Large intestine (tissue), 3 donors: ENCODE results near the gene KRT14. TPM values are rescaled to one million over a fixed set of nuclear protein-coding genes. Genes with fewer than 3 reads are reported as not detected.
"Not testable (repeated sequence)": the region's sequence is repeated elsewhere in the genome, so short reads cannot be mapped to it uniquely, and the experiment has no call there.

Source experiments
- DNase-seq, 2 donors: peaks; one replicate each; pipeline versions ENCODE4 v3.0.0 to v3.0.0-alpha.2; 2013
- H3K27ac ChIP-seq: one replicate; pipeline ENCODE4 v1.5.1; 2013; ENCODE audit warnings: low read length
- H3K27me3 ChIP-seq: 2 replicates; pipeline ENCODE4 v1.6.1; 2013; ENCODE audit warnings: low read length; ENCODE audit not compliant: control insufficient read depth, insufficient read depth
- H3K36me3 ChIP-seq: 2 replicates; pipeline ENCODE4 v1.6.1; 2013; ENCODE audit warnings: low read length; ENCODE audit not compliant: control insufficient read depth, insufficient read depth
- H3K4me1 ChIP-seq: one replicate; pipeline ENCODE4 v1.6.1; 2013; ENCODE audit warnings: low read length; ENCODE audit not compliant: control insufficient read depth, insufficient read depth
- H3K4me3 ChIP-seq: one replicate; pipeline ENCODE4 v1.5.1; 2013; ENCODE audit warnings: low read length
- H3K9me3 ChIP-seq: one replicate; pipeline ENCODE4 v1.6.1; 2013; ENCODE audit warnings: mild to moderate bottlenecking, low read depth, low read length, moderate library complexity; ENCODE audit not compliant: control insufficient read depth
- WGBS: methylation state at CpG from one replicate; pipeline ENCODE4 v1.1.5; 2013; ENCODE audit warnings: low lambda C conversion rate; ENCODE audit not compliant: insufficient coverage; 5-methylcytosine and 5-hydroxymethylcytosine counted together
- polyA plus RNA-seq: library from polyadenylated mRNA; unstranded; fragments of 120-200 nt; gene quantifications from one replicate; pipeline ENCODE4 v1.2.1, GENCODE V29; 2013

Gene KRT14
- polyA plus RNA-seq, 1 donor: 0.07 TPM

DNA sequence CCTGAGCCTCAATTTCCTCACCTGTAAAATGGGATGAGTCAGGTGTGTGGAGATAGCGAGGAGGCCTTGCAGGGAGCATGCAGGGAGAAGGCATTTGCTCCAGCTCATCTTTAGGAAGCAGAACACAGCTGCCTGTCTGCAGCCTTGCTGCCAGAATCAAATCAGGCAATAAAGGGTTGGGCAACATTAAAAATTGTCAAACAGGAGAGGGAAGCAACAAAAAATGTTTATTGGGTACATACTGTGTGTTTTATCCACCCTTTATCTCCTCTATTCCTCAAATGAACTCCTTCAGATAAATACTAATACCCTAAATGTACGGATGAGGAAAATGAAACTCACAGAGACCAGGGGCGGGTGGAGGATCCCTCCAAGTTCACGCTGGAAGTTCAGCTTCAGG, 13.6 kb upstream of the KRT14 start:
- no CpG with 5 or more reads among the region's 4 CpGs for WGBS
- Histone ChIP-seq H3K27me3 (peaks cover 6% of the 10 kb centered on the region), H3K4me1 (no peaks in the 10 kb centered on the region), H3K4me3 (no peak overlapping the region), H3K36me3 (no peaks in the 10 kb centered on the region), H3K9me3 (no peaks in the 10 kb centered on the region), H3K27ac (no peak overlapping the region)
- no peak for DNase-seq

GRCh38 chr17:41599680-41600079, 13.0 kb upstream of the KRT14 start:
- Histone ChIP-seq H3K4me1 (no peaks in the 10 kb centered on the region), H3K36me3 (no peaks in the 10 kb centered on the region), H3K4me3 (no peak overlapping the region), H3K9me3 (no peaks in the 10 kb centered on the region), H3K27ac (no peak overlapping the region), H3K27me3 (peaks cover 11% of the 10 kb centered on the region)
- no peak for DNase-seq
- no CpG with 5 or more reads among the region's 1 CpG for WGBS

- no peak for DNase-seq
- WGBS: no CpG with 5 or more reads among the region's 8 CpGs
- no peaks in the 10 kb centered on the region for H3K4me1 ChIP-seq
- H3K4me3 ChIP-seq: no peak overlapping the region
- H3K9me3 ChIP-seq: no peaks in the 10 kb centered on the region
- no peak overlapping the region for H3K27ac ChIP-seq
- peaks cover 15% of the 10 kb centered on the region for H3K27me3 ChIP-seq
- no peaks in the 10 kb centered on the region for H3K36me3 ChIP-seq
These were observed 8.9 kb upstream of the KRT14 start for GRCh38 chr17:41595585-41595984.

GRCh38 chr17:41594363-41594915, 7.7 kb upstream of the KRT14 start:
- Histone ChIP-seq H3K4me3 (no peak overlapping the region), H3K9me3 (no peaks in the 10 kb centered on the region), H3K4me1 (no peaks in the 10 kb centered on the region), H3K36me3 (no peaks in the 10 kb centered on the region), H3K27me3 (peaks cover 19% of the 10 kb centered on the region), H3K27ac (no peak overlapping the region)
- DNase-seq: no peak
- WGBS: 79% methylated on average over 3 of the region's 3 CpGs

GRCh38 chr17:41593306-41593981, 6.7 kb upstream of the KRT14 start:
- WGBS: no CpG with 5 or more reads among the region's 8 CpGs
- Histone ChIP-seq H3K27ac (no peak overlapping the region), H3K36me3 (no peaks in the 10 kb centered on the region), H3K4me1 (no peaks in the 10 kb centered on the region), H3K4me3 (no peak overlapping the region), H3K9me3 (no peaks in the 10 kb centered on the region), H3K27me3 (peaks cover 19% of the 10 kb centered on the region)
- no peak for DNase-seq

- DNase-seq: no peak
- WGBS: no CpG with 5 or more reads among the region's 12 CpGs
- H3K27me3 ChIP-seq: peaks cover 19% of the 10 kb centered on the region
- no peaks in the 10 kb centered on the region for H3K4me1 ChIP-seq
- H3K4me3 ChIP-seq: no peak overlapping the region
- no peak overlapping the region for H3K27ac ChIP-seq
- H3K9me3 ChIP-seq: no peaks in the 10 kb centered on the region
- H3K36me3 ChIP-seq: no peaks in the 10 kb centered on the region
These were observed 6.1 kb upstream of the KRT14 start for GRCh38 chr17:41592601-41593305.

DNA sequence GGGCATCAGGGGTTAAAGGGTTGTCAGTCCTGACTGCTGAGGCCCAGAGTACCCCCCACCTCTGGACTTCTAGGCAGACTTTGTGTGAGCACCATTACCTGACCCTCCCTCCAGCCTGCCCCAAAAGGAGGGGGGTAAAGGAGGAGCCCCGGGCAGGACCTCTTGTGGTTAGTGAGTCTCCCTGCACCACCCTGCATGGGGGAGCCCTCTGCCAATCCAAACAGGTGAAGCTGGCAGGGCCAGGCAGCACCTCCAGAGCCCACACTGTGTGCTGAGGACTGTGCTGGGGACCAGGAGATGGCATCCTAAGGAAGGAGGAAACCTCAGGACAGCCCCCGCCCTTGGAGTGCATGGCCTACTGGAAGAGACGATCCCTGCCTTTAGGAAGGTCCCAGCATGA, 2.6 kb upstream of the KRT14 start:
- no CpG with 5 or more reads among the region's 3 CpGs for WGBS
- H3K4me1 ChIP-seq: no peaks in the 10 kb centered on the region
- H3K4me3 ChIP-seq: no peak overlapping the region
- peaks cover 9% of the 10 kb centered on the region for H3K27me3 ChIP-seq
- no peak overlapping the region for H3K27ac ChIP-seq
- no peaks in the 10 kb centered on the region for H3K36me3 ChIP-seq
- no peak for DNase-seq
- H3K9me3 ChIP-seq: no peaks in the 10 kb centered on the region

- H3K27ac ChIP-seq: no peak overlapping the region
- no peaks in the 10 kb centered on the region for H3K36me3 ChIP-seq
- no peaks in the 10 kb centered on the region for H3K4me1 ChIP-seq
- no peak overlapping the region for H3K4me3 ChIP-seq
- H3K27me3 ChIP-seq: peaks cover 7% of the 10 kb centered on the region
- DNase-seq: no peak
- H3K9me3 ChIP-seq: no peaks in the 10 kb centered on the region
- WGBS: no CpG with 5 or more reads among the region's 8 CpGs
These were observed 1.6 kb upstream of the KRT14 start for GRCh38 chr17:41588126-41588810.

DNA sequence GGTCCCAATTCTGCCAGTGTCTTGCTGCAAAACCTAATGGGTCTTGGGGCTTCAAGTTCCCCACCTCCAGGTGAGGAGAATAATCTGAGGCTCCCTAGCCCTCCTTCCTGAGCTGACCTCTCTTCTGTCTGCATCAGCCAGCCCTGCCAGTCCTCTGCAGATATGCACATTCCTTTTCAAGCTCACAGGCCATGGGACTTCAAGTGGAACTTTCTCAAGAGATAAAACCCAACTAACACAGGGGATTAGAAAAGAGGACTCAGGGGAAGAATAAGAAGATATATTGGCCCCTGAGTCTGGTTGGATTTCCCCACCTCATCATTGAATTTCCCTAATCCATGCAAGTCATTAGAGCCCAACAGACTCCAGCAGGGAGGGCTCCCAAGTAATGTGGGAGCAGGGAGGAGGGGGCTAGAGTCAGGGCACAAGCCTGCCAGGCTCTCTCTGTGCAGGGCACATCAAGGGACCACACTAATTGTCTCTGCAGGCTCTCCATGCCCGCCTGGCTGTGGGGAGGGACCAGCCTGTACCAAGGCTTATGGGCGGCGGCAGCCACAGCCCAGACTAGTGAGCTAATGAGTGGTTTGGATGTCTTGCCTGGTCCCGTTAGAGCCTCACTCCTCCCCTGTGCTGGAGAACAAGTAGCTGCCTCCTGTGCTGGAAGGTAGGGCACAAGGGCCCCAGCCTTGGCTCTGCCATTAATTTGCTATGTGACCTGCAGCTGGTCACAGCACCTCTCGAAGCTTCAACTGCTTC, 1.2 kb downstream of the KRT14 start:
- no peaks in the 10 kb centered on the region for H3K9me3 ChIP-seq
- DNase-seq: no peak
- H3K27ac ChIP-seq: no peak overlapping the region
- WGBS: no CpG with 5 or more reads among the region's 5 CpGs
- H3K27me3 ChIP-seq: peaks cover 11% of the 10 kb centered on the region
- no peaks in the 10 kb centered on the region for H3K4me1 ChIP-seq
- no peaks in the 10 kb centered on the region for H3K36me3 ChIP-seq
- no peak overlapping the region for H3K4me3 ChIP-seq

DNA sequence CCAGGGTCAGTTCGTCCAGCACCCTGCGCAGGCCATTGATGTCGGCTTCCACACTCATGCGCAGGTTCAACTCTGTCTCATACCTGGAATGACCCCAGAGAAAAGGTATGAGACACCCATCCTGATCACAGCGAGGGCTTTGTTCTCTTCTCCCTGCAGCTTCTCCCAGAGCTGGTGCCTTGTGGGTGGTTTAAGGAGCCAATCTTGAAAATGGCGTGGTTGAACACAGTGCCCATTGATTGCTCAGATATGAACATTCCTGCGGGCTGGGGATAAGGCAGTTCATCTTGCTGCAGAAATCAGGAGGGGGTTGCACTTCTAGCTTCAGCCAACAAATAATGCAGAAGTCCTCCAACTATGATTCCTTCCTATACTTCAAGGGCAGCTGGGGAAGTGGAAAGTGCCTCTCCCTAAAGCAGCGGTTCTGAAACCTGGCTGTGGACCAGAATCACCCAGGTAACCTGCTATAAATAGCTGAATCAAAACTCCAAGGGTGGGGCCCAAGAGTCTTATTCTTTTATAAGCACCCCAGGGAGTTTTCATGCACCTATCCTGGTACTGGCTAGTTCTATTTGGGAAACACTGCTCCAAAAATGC, 2.3 kb downstream of the KRT14 start:
- no CpG with 5 or more reads among the region's 8 CpGs for WGBS
- not testable (repeated sequence) for H3K27me3 ChIP-seq, H3K4me3 ChIP-seq, H3K36me3 ChIP-seq, H3K9me3 ChIP-seq, H3K4me1 ChIP-seq, H3K27ac ChIP-seq, DNase-seq
